Natural killer cell (primary cell): ENCODE data around the gene ZNF850. TPM values are rescaled to one million over a fixed set of nuclear protein-coding genes. Genes with fewer than 3 reads are reported as not detected.

Source experiments
- total RNA-seq, 4 donors: library from RNA; stranded (reverse); fragments of 120-200 nt in 1 of 4; gene quantifications; one replicate each; pipeline versions ENCODE4 v1.2.3 to v1.2.4, GENCODE V29; 2013 to 2022

Gene ZNF850
- total RNA-seq, 3 donors from 2014 or later (not counting 1 experiment from before 2014, with no cell fraction given), result 1.7 to 4.3 (median 4.2) TPM

Other genes with a start within 250 kb of the ZNF850 start
- gene ZNF260, start 244.5 kb downstream of the ZNF850 start, total RNA-seq, result 1 to 10 TPM; 8.0 to 9.4 (median 8.4) TPM
- gene ZNF529, start 199.5 kb downstream of the ZNF850 start, total RNA-seq, result 10 to 100 TPM; 23.5 to 36.4 (median 29.2) TPM
- 1 to 10 TPM; 3.2 to 8.1 (median 4.2) TPM for gene ZNF382, start 167.5 kb downstream of the ZNF850 start, total RNA-seq
- gene ZNF461, start 106.0 kb downstream of the ZNF850 start, total RNA-seq, result 10 to 100 TPM; 10.3 to 22.3 (median 14.2) TPM
- gene ZNF567, start 85.2 kb downstream of the ZNF850 start, total RNA-seq, result 10 to 100 TPM in 2 of 3 donors, 1 to 10 TPM in 1; 5.6 to 11.8 (median 10.5) TPM
- gene ZNF790, start 65.6 kb upstream of the ZNF850 start, total RNA-seq, result 1 to 10 TPM; 2.6 to 6.8 (median 5.0) TPM
- 10 to 100 TPM in 2 of 3 donors, 1 to 10 TPM in 1; 7.1 to 19.5 (median 10.0) TPM for gene ZNF345, start 78.1 kb upstream of the ZNF850 start, total RNA-seq
- 1 to 10 TPM; 5.5 to 7.6 (median 5.5) TPM for gene ZNF829, start 143.5 kb upstream of the ZNF850 start, total RNA-seq
- 10 to 100 TPM in 2 of 3 donors, 1 to 10 TPM in 1; 9.4 to 15.5 (median 15.3) TPM for gene ZNF568, start 143.5 kb upstream of the ZNF850 start, total RNA-seq